Esophagus muscularis mucosa (tissue), 4 donors: Measurements from ENCODE around the gene OFD1. TPM values are rescaled to one million over a fixed set of nuclear protein-coding genes. Genes with fewer than 3 reads are reported as not detected.

Experiments
- DNase-seq: peaks from one replicate; pipeline ENCODE4 v3.0.0-alpha.2; 2017; ENCODE audit errors: extremely low spot score
- H3K27ac ChIP-seq, 4 donors: fragments of 200-600 bp; sonication (generic); replicated peaks in 1 of 4; 1 replicate in 3 of 4; 2 replicates in 1 of 4; pipeline ENCODE4 v1.5.1; 2016 to 2019; ENCODE audit warnings: mild to moderate bottlenecking in 1 of 4
- H3K27me3 ChIP-seq, 4 donors: fragments of 200-600 bp; sonication (generic); one replicate each; pipeline versions ENCODE4 v1.5.1 to v1.6.0; 2016 to 2019
- H3K36me3 ChIP-seq, 4 donors: fragments of 200-600 bp; sonication (generic); one replicate each; pipeline ENCODE4 v1.5.1; 2016 to 2019
- H3K4me1 ChIP-seq, 4 donors: fragments of 200-600 bp; sonication (generic); one replicate each; pipeline ENCODE4 v1.5.1; 2016 to 2019
- H3K4me3 ChIP-seq, 4 donors: fragments of 200-600 bp; sonication (generic); 1 replicate in 2 of 4; 2 replicates in 2 of 4; pipeline ENCODE4 v1.5.1; 2016 to 2019; ENCODE audit warnings: mild to moderate bottlenecking in 4 of 4, moderate library complexity in 1 of 4
- H3K9me3 ChIP-seq, 4 donors: fragments of 200-600 bp; sonication (generic); 1 replicate in 3 of 4; 2 replicates in 1 of 4; pipeline ENCODE4 v1.5.1; 2016 to 2019
- CTCF ChIP-seq, 3 experiments: fragments of 200-600 bp in 2 of 3; fragments of 450-650 bp in 1 of 3; sonication (generic) in 2 of 3; IDR thresholded peaks; one replicate each; pipeline ENCODE4 v1.5.1; 2017 to 2019; ENCODE audit warnings: antibody characterized with exemption in 3 of 3, mild to moderate bottlenecking in 2 of 3, moderate library complexity in 1 of 3
- EP300 ChIP-seq: sonication (generic); formaldehyde crosslinking; IDR thresholded peaks from one replicate; pipeline ENCODE4 v1.6.1; 2017; ENCODE audit warnings: antibody characterized with exemption
- POLR2A ChIP-seq: fragments of 450-650 bp; IDR thresholded peaks from one replicate; pipeline ENCODE4 v1.6.1; 2017; ENCODE audit warnings: antibody characterized with exemption, moderate library complexity, mild to moderate bottlenecking, low read depth
- POLR2AphosphoS5 ChIP-seq, 2 donors: sonication (generic); formaldehyde crosslinking; IDR thresholded peaks; one replicate each; pipeline ENCODE4 v1.6.1; 2017; ENCODE audit warnings: antibody characterized with exemption in 2 of 2
- WGBS: methylation state at CpG from one replicate; pipeline ENCODE4 v1.1.5; 2018; 5-methylcytosine and 5-hydroxymethylcytosine counted together
- intact Hi-C: fragments of 100-400 bp; cut with DNase I; formaldehyde crosslinking; loops from one replicate; pipeline ENCODE4 v1.15.1; 2023
- total RNA-seq, 4 donors: library from RNA; depleted of rRNA; stranded (reverse); fragments of >200 nt; gene quantifications; one replicate each; pipeline versions ENCODE4 v1.1.0 to v1.2.1, GENCODE V29; 2016

The OFD1 gene
- total RNA-seq, 4 donors from 2014 or later: 12.6 to 17.2 (median 14.8) TPM

- no peaks in the 10 kb centered on the region for H3K27me3 ChIP-seq
- 61% methylated on average over 2 of the region's 2 CpGs for WGBS
Observed at GRCh38 chrX:13747836-13748235, 13.3 kb downstream of the OFD1 start.

GRCh38 chrX:13748486-13748885, 13.9 kb downstream of the OFD1 start:
- 89% methylated on average over 3 of the region's 3 CpGs for WGBS
- TF ChIP-seq POLR2AphosphoS5 (IDR thresholded peaks at IDR 0.05) (no peak), EP300 (no peak)
- Histone ChIP-seq H3K4me3 (no peak overlapping the region), H3K9me3 (no peaks in the 10 kb centered on the region), H3K27ac (no peak overlapping the region), H3K27me3 (no peaks in the 10 kb centered on the region), H3K36me3 (peaks cover 0 to 32% (median 29%) of the 10 kb centered on the region in 4 donors), H3K4me1 (peaks cover 0 to 8% (median 0%) of the 10 kb centered on the region in 4 donors)
- intact Hi-C loops: loop anchor here (5.0 kb wide), 3 partner anchors 91 to 284 kb away; no protein-coding TSS in a partner anchor
- no peak for DNase-seq

More at GRCh38 chrX:13747836-13748235, 13.3 kb downstream of the OFD1 start:
- H3K4me3 ChIP-seq: no peak overlapping the region
- no peaks in the 10 kb centered on the region for H3K9me3 ChIP-seq
- TF ChIP-seq POLR2A (no peak), POLR2AphosphoS5 (IDR thresholded peaks at IDR 0.05) (no peak), CTCF (IDR thresholded peaks at IDR 0.05) (peak; percentile 12 to 52 (median 24))
- H3K27ac ChIP-seq: no peak overlapping the region
- DNase-seq: no peak
- intact Hi-C loops: loop anchor here (5.0 kb wide), 3 partner anchors 91 to 284 kb away; no protein-coding TSS in a partner anchor
- H3K4me1 ChIP-seq: peaks cover 0 to 8% (median under 1%) of the 10 kb centered on the region in 4 donors
- H3K36me3 ChIP-seq: peaks cover 0 to 32% (median 29%) of the 10 kb centered on the region in 4 donors

GRCh38 chrX:13750204-13750603, 15.7 kb downstream of the OFD1 start:
- Histone ChIP-seq H3K9me3 (no peaks in the 10 kb centered on the region), H3K4me1 (peaks cover 0 to 8% (median 0%) of the 10 kb centered on the region in 4 donors), H3K4me3 (no peak overlapping the region), H3K27ac (no peak overlapping the region), H3K36me3 (peaks cover 0 to 27% (median 24%) of the 10 kb centered on the region in 4 donors), H3K27me3 (no peaks in the 10 kb centered on the region)
- DNase-seq: no peak
- intact Hi-C loops: no loop called here
- TF ChIP-seq POLR2A (no peak), EP300 (no peak), POLR2AphosphoS5 (IDR thresholded peaks at IDR 0.05) (no peak), CTCF (IDR thresholded peaks at IDR 0.05) (peak; percentile 55 to 59 (median 58))

- peaks cover 0 to 8% (median 0%) of the 10 kb centered on the region in 4 donors for H3K4me1 ChIP-seq
- no peak overlapping the region for H3K4me3 ChIP-seq
- H3K27me3 ChIP-seq: no peaks in the 10 kb centered on the region
- H3K9me3 ChIP-seq: no peaks in the 10 kb centered on the region
- no peak overlapping the region for H3K27ac ChIP-seq
- TF ChIP-seq POLR2A (no peak), CTCF (IDR thresholded peaks at IDR 0.05) (no peak), POLR2AphosphoS5 (IDR thresholded peaks at IDR 0.05) (no peak), EP300 (no peak)
- intact Hi-C loops: no loop called here
- DNase-seq: no peak
- H3K36me3 ChIP-seq: peaks cover 0 to 27% (median 24%) of the 10 kb centered on the region in 4 donors
Observed at GRCh38 chrX:13750812-13751211, 16.3 kb downstream of the OFD1 start.

- no peak overlapping the region for H3K27ac ChIP-seq
- H3K36me3 ChIP-seq: peaks cover 0 to 32% (median 27%) of the 10 kb centered on the region in 4 donors
- 85% methylated on average over 3 of the region's 3 CpGs for WGBS
- H3K4me3 ChIP-seq: no peak overlapping the region
- no peaks in the 10 kb centered on the region for H3K9me3 ChIP-seq
- H3K27me3 ChIP-seq: no peaks in the 10 kb centered on the region
- intact Hi-C loops: no loop called here
- peaks cover 0 to 8% (median 0%) of the 10 kb centered on the region in 4 donors for H3K4me1 ChIP-seq
- TF ChIP-seq POLR2A: no peak
- no peak for TF ChIP-seq CTCF (IDR thresholded peaks at IDR 0.05)
- TF ChIP-seq POLR2AphosphoS5 (IDR thresholded peaks at IDR 0.05): no peak
- TF ChIP-seq EP300: no peak
- no peak for DNase-seq
Observed at GRCh38 chrX:13752141-13752540, 17.6 kb downstream of the OFD1 start.
